GM21515 (cell line): ENCODE measurements around the gene BTBD6.

Experiments
- ATAC-seq: cut with Tn5 transposase; IDR thresholded peaks from one replicate; pipeline ENCODE4 v1.9.1; 2021; ENCODE audit not compliant: unreplicated experiment

Gene BTBD6

DNA sequence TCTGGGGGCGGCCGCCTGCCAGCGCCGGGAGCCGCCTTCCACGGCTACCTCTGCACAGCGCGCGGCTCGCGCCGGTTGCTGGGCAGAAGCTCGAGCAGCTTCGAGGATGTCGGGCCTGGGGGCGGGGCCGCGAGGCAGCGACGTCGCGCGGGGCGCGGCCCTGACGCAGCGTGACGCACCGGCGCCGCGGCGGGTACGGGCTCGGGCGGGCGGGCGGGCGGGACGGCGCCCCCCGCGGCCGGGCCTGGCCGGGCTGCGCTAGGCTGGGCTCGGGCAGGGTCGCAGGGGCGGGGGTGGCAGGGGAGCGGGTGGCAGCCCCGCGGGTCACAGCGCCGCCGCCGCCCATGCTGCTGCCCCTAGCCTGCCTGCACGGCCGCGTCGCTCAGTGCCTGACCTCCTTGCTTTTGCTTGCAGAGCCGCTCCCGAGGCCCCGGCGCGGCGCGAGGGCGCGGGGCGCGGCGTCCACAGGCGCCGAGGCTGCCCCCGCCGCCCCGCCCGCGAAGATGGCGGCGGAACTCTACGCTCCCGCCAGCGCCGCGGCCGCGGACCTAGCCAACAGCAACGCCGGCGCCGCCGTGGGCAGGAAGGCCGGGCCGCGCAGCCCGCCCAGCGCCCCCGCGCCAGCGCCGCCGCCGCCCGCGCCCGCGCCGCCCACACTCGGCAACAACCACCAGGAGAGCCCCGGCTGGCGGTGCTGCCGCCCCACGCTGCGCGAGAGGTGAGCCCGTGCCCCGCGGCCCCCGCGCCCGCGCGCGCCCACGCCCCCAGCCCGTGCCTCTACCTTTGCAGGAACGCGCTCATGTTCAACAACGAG, at the start of gene BTBD6:
Gene BTBD6 (plus strand): TSS at position 166 of the 814 bp plus-strand sequence. CDS start 179 bp downstream, at position 345.
- peak; percentile 84 for ATAC-seq

GRCh38 chr14:105198588-105198987, 49.7 kb upstream of the BTBD6 start:
- ATAC-seq = no peak

DNA sequence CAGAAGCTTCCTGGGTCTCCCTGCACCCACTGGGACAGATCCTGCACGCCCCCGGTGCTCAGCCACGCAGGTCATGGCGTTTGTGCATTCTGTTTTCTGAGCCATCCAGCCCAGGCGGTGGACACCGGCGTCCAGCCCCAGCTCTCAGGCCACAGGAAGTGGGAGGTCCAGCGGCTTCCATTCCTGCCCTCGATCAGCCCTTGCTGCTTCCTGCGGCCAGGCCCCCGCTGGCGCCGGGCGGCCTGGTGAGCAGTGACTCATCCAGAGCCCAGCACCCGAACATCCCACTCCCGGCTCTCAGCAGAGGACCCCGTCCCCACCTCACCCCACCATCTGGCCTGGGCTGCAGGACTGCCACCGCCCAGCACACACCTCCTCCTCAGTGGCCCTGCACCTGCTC, 49.2 kb upstream of the BTBD6 start:
- no peak for ATAC-seq

DNA sequence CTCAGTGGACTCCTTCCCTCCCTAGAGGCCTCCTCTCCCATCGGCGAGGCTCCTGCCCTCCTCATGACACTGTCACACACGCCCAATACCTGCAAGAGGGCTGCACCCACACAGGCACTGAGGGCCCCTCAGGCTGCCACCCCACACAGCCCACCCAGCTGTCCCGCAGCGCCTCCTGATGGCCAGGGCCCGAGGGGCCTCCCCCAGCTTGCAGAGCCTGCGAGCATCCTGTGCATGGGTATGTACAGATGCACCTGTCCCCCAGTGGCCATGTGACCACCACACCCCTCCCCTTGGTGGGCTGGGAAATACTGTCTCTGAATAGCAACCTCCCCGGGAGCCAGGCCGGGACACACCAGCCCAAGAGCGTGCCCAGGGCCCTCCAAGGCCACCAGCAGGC, 48.3 kb upstream of the BTBD6 start:
- no peak for ATAC-seq

- ATAC-seq = no peak
These were observed 47.7 kb upstream of the BTBD6 start for GRCh38 chr14:105200641-105201040.

- no peak for ATAC-seq
These were observed 47.0 kb upstream of the BTBD6 start for GRCh38 chr14:105201156-105201924.

GRCh38 chr14:105201925-105202513, 46.3 kb upstream of the BTBD6 start:
- no peak for ATAC-seq

DNA sequence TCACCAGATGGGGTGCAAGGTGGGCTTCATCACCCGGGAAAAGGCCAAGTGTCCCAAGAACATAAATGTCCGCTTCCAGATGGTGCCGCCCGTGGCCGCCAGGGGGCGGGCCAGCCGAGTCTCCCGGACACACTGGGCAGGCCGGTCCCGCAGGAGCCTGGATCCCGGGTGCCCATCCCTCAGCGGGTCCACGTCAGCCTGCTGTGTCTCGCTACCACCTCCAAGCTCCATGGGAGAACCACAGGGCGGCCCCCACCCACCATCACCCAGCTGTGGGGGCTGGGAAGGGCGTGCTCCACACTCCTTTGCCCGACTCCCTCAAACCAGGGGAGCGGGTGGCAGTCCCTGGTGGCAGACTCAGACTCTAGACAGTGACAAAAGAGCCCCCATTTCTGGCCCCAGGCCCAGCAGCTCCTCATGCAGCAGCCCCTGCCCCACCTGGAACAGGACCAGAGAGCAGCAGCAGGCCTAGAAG, 45.2 kb upstream of the BTBD6 start:
- ATAC-seq = no peak

GRCh38 chr14:105203701-105204100, 44.6 kb upstream of the BTBD6 start:
- ATAC-seq = no peak

DNA sequence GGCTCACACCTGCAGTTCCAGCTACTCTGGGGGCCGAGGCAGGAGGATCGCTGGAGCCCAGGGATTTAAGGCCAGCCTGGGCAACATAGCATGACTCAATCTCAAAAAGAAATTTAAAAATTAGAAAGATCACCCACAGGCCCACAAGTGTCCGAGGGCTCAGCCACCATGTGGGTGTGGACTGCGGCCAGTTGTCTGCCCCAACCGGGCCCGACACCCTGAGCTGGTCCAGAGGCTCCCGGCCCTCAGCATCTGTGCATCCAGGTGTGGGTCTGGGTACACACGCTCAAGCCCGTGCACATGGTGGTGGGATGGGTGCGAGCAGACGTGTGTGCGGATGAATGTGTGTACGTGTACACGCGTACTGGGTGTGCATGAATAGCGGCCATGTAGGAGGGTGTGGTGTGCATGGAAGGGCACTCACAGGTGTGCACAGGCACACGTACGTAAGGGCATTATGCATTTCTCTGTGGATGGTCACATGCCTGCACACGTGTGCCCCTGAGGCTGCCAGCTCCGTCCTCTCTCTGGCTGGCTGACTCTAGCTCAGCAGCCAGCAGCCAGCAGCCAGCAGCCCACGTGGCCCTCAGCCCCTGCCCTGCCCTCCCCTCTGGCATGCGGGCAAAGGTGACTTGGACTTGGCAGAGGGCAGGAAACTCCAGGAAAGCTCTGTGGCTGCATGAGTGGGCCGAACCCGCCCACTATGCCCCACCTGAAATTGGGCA, 44.0 kb upstream of the BTBD6 start:
- ATAC-seq = no peak

GRCh38 chr14:105204931-105205672, 43.2 kb upstream of the BTBD6 start:
- no peak for ATAC-seq

DNA sequence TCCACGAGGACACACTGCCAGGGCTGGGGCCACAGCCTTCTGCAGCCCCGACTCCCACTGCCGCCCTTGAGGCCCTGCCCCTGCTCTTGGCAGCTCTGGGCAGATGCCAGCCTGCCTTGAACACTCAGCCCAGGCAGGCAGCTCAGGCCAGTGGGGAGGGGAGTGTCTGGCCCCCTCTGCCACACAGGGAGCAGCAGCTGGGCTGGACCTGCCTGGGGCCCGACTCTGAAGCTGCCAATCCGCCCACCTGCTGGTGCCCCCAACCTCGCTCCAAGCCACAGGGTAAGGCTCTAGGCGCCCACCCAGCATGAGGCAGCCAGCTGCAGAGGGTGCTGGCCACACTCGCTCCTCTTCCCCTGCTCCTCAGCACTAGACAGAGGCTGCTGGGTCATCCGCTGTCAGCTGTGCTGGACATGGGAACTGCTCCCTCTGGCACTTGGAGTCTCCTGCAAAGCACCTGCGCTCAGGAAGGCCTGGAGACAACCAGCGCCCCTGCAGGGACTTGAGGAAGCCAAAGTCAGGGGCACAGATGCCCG, 42.6 kb upstream of the BTBD6 start:
- no peak for ATAC-seq

DNA sequence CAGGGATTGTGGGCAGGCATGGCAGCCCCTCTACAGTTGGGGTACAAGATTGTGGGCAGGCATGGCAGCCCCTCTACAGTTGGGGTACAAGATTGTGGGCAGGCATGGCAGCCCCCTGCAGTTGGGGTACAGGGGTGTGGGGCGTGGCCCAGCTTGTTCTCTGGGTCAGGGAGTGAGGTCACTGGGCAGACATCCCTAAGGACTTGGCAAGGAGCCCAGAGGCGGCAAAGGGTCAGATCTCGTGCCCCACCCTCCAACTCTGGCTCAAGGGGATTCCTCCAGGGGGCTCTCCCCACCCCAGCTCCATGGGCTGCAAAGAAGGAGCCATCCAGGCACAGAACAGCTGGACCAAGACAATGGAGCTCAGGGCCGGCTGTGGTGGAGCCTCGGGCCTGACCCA, 41.5 kb upstream of the BTBD6 start:
- no peak for ATAC-seq

DNA sequence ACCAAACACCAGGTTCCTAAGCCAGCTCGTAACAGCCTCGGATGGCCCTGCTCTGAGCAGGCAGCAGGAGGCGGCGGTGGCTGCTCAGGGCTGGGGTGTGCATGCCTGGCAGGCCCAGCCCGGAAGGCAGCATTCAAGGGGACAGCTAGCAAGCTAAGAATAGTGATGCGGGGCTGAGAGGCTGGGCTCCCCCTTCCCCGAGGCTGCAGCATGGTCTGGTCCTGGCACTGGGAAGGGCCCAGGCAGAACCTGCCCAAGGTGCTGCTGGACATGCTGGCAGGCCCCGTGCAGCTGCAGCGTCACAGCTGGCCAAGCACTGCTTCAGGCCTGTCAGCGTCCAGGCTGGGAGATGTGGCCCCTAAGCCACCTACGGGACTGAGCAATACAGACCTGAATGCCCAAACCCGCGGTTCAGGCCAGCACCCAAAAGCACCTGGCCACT, 40.9 kb upstream of the BTBD6 start:
- ATAC-seq = no peak

- no peak for ATAC-seq
These were observed 40.2 kb upstream of the BTBD6 start for GRCh38 chr14:105207996-105208737.

DNA sequence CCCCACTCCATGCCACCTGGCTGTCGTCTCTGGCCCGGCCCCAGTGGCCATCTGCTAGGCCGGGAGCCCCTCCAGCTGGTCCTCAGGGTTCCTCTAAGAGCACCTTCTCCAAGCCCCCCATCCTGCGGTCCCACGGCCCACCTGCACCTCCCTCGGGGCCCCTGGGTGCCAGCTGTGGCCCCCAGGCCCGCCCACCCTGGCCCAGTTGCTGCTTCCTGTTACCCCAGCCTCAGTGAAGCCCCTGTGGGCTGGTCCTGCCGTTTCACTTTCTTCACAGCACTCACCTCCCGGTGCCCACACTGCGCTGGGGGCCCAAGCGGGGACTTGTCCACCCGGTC, 39.6 kb upstream of the BTBD6 start:
- ATAC-seq = no peak

GRCh38 chr14:105209091-105209490, 39.2 kb upstream of the BTBD6 start:
- no peak for ATAC-seq

- no peak for ATAC-seq
These were observed 38.7 kb upstream of the BTBD6 start for GRCh38 chr14:105209646-105210045.

GRCh38 chr14:105210266-105211025, 37.9 kb upstream of the BTBD6 start:
- ATAC-seq = no peak
